Hepatocyte (in vitro differentiated cells): ENCODE measurements around the gene CNTNAP2.

Source experiments
- EZH2 ChIP-seq: fragments of 200-600 bp; sonication (generic); IDR thresholded peaks from 2 replicates; pipeline ENCODE4 v1.6.1; 2016; ENCODE audit warnings: antibody characterized with exemption, mild to moderate bottlenecking, borderline replicate concordance
- TF ChIP-seq, protein P1 (sequence below): fragments of 200-600 bp; sonication (generic); IDR thresholded peaks from 2 replicates; pipeline ENCODE4 v1.5.1; 2016; ENCODE audit warnings: antibody characterized with exemption, mild to moderate bottlenecking; ENCODE audit not compliant: poor library complexity

DNA sequence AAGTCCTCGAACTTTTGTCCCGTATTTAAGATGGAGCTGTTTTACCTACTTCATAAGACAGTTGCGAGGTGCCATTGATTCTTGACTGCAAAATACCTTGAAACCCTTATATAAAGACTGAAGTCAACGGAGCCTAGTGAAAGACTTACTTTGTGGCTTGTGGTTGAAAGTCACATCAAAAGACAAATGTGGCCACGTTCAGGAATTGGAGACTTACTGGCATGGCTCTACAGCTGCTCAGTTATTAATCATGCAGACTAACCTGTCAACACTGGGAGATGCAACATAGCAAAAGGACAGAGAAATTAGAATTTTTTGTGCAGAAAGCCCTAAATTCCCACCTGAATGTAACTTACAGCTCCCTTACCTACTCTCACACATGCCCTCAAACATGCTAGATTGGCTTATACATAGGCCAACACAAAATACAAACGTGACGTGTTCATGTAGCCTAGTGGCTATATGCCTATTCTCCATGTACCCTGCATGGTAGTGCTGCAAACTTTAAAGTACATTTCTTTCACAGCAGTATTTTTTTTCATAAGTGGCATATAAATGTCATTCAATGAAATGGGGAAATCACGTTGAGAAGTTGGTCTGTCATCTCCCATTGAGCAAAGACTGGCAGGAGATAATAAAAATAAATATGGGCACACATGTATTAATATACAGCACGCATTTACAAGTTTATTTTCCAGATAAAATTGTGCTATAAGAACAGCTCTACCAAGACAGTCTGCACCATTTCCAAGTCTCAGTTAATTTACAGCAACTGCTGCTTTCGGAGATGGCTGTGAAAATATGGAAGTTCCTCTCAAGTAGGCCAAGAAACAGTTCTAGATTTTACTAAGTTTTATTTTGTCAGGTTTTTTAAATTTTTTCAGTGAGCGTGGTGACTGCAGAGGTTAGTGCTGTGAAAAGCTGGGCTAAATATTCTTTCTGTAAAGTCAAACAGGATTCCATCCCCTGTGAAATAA, 2303.5 kb downstream of the CNTNAP2 start:
- TF ChIP-seq, protein P1, sequence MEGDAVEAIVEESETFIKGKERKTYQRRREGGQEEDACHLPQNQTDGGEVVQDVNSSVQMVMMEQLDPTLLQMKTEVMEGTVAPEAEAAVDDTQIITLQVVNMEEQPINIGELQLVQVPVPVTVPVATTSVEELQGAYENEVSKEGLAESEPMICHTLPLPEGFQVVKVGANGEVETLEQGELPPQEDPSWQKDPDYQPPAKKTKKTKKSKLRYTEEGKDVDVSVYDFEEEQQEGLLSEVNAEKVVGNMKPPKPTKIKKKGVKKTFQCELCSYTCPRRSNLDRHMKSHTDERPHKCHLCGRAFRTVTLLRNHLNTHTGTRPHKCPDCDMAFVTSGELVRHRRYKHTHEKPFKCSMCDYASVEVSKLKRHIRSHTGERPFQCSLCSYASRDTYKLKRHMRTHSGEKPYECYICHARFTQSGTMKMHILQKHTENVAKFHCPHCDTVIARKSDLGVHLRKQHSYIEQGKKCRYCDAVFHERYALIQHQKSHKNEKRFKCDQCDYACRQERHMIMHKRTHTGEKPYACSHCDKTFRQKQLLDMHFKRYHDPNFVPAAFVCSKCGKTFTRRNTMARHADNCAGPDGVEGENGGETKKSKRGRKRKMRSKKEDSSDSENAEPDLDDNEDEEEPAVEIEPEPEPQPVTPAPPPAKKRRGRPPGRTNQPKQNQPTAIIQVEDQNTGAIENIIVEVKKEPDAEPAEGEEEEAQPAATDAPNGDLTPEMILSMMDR: no peak
- TF ChIP-seq EZH2: no peak
